ENCODE data around the gene EHMT2.

- no peak for TF ChIP-seq EGR1 (IDR thresholded peaks at IDR 0.05; ENCODE audit: low read depth)
- TF ChIP-seq SRF (IDR thresholded peaks at IDR 0.05; ENCODE audit: low read depth), result no peak
- no peak for TF ChIP-seq EZH2phosphoT487 (IDR thresholded peaks at IDR 0.05; ENCODE audit: borderline replicate concordance)
- TF ChIP-seq CTCF (IDR thresholded peaks at IDR 0.05 in 2 of 3, conservative IDR thresholded peaks at IDR 0.05 in 1 of 3; ENCODE audit: borderline replicate concordance in 1 of 3, insufficient read depth in 1 of 3, low read depth in 2 of 3, low read length in 2 of 3), result no peak
Observed at GRCh38 chr6:31899882-31900722, 2.6 kb upstream of the EHMT2 start.

Measured in HCT116 (cell line).